ENCODE data around the gene PRRC1.

PRRC1 gene

DNA sequence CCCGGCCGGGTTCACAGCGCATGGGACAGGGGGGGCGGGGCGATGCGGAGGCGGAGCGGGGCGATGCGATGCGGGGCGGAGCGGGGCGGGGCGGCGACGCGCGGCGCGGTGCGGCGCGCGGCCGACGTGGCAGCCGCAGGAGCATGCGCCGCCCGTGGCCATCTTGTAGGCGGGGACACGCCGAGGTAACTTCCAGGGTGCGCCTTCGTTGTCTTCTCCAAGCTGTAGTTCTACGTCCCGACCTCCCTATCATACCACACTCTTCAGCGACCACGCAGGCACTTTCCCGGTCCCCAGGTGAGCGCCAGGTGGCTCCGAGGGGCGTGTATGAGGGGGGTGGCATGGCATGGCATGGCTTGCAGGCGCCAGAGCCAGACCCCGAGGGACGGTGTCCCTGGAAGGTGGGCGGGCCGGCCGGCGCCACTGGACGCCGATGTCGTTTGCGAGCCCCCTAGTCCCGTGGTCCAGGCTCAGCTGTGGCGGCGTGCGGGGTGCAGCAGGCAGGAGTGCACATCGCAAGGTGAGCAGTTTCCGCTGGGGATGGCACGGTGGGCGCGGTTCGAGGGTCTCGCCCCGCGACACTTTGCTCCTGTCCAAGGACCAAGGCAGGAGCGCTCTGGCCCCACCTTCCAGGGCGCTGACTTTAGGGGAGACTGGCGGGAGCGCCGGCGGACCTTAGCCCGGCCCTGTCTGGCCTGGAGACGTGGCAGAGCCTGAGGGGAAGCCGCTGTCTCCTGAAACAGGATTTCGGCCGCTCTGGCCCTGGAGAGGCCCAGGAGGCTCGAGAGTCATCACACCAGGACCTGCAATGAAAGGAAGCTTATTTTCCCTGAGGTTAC, at the start of gene PRRC1 (continued):
- TF ChIP-seq, protein P1, sequence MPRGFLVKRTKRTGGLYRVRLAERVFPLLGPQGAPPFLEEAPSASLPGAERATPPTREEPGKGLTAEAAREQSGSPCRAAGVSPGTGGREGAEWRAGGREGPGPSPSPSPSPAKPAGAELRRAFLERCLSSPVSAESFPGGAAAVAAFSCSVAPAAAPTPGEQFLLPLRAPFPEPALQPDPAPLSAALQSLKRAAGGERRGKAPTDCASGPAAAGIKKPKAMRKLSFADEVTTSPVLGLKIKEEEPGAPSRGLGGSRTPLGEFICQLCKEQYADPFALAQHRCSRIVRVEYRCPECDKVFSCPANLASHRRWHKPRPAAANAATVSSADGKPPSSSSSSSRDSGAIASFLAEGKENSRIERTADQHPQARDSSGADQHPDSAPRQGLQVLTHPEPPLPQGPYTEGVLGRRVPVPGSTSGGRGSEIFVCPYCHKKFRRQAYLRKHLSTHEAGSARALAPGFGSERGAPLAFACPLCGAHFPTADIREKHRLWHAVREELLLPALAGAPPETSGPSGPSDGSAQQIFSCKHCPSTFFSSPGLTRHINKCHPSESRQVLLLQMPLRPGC (tag by site-specific recombination; IDR thresholded peaks at IDR 0.05), result no peak
- TF ChIP-seq ZNF548 (tag by site-specific recombination; IDR thresholded peaks at IDR 0.05) (no peak), BCL11A (tag by site-specific recombination; IDR thresholded peaks at IDR 0.05; ENCODE audit: low read depth) (no peak), ZFP37 (tag by site-specific recombination; IDR thresholded peaks at IDR 0.05) (peak; percentile 81), ZNF133 (tag by site-specific recombination; IDR thresholded peaks at IDR 0.05) (no peak), ZNF2 (tag by site-specific recombination; IDR thresholded peaks at IDR 0.05) (peak; percentile 69; the same call in 1 of the 2 replicates), ZBTB1 (tag by site-specific recombination; IDR thresholded peaks at IDR 0.05) (no peak; the same call in 1 of the 2 replicates), ZNF169 (tag by site-specific recombination; IDR thresholded peaks at IDR 0.05) (no peak), ZNF785 (tag by site-specific recombination; IDR thresholded peaks at IDR 0.05) (no peak), ZNF626 (tag by site-specific recombination; IDR thresholded peaks at IDR 0.05) (no peak), ZNF274 (IDR thresholded peaks at IDR 0.05; ENCODE audit: low read length) (no peak), ZNF274 (tag by site-specific recombination; IDR thresholded peaks at IDR 0.05; ENCODE audit: borderline replicate concordance) (no peak), ZNF366 (tag by site-specific recombination; conservative IDR thresholded peaks at IDR 0.05) (no peak), OSR2 (tag by site-specific recombination; IDR thresholded peaks at IDR 0.05) (no peak), ZNF747 (tag by site-specific recombination; IDR thresholded peaks at IDR 0.05) (no peak), ZNF394 (tag by site-specific recombination; IDR thresholded peaks at IDR 0.05; ENCODE audit: borderline replicate concordance) (no peak; the same call in 1 of the 2 replicates), ZNF777 (tag by site-specific recombination; IDR thresholded peaks at IDR 0.05; ENCODE audit: borderline replicate concordance) (peak; percentile 61; the same call in 1 of the 2 replicates), KLF7 (tag by site-specific recombination; IDR thresholded peaks at IDR 0.05; ENCODE audit: borderline replicate concordance) (no peak; the same call in 1 of the 2 replicates), ZNF501 (tag by site-specific recombination; IDR thresholded peaks at IDR 0.05) (peak; percentile 90), TSHZ1 (tag by site-specific recombination; IDR thresholded peaks at IDR 0.05; ENCODE audit: borderline replicate concordance) (no peak), ZNF292 (tag by site-specific recombination; IDR thresholded peaks at IDR 0.05; ENCODE audit: borderline replicate concordance, low read depth) (no peak), ZNF549 (tag by site-specific recombination; IDR thresholded peaks at IDR 0.05) (no peak), ZNF280D (tag by site-specific recombination; IDR thresholded peaks at IDR 0.05) (no peak), ZNF311 (tag by site-specific recombination; IDR thresholded peaks at IDR 0.05; ENCODE audit: borderline replicate concordance) (no peak), ZEB2 (tag by site-specific recombination; IDR thresholded peaks at IDR 0.05) (no peak), ZNF610 (tag by site-specific recombination; IDR thresholded peaks at IDR 0.05; ENCODE audit: borderline replicate concordance) (no peak), ZNF658 (tag by site-specific recombination; IDR thresholded peaks at IDR 0.05) (no peak), GLI2 (tag by site-specific recombination; IDR thresholded peaks at IDR 0.05; ENCODE audit: borderline replicate concordance, low read depth) (no peak)
- TF ChIP-seq, protein P2, sequence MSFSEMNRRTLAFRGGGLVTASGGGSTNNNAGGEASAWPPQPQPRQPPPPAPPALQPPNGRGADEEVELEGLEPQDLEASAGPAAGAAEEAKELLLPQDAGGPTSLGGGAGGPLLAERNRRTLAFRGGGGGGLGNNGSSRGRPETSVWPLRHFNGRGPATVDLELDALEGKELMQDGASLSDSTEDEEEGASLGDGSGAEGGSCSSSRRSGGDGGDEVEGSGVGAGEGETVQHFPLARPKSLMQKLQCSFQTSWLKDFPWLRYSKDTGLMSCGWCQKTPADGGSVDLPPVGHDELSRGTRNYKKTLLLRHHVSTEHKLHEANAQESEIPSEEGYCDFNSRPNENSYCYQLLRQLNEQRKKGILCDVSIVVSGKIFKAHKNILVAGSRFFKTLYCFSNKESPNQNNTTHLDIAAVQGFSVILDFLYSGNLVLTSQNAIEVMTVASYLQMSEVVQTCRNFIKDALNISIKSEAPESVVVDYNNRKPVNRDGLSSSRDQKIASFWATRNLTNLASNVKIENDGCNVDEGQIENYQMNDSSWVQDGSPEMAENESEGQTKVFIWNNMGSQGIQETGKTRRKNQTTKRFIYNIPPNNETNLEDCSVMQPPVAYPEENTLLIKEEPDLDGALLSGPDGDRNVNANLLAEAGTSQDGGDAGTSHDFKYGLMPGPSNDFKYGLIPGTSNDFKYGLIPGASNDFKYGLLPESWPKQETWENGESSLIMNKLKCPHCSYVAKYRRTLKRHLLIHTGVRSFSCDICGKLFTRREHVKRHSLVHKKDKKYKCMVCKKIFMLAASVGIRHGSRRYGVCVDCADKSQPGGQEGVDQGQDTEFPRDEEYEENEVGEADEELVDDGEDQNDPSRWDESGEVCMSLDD (tag by site-specific recombination; IDR thresholded peaks at IDR 0.05), result peak; percentile 70; the same call in 1 of the 2 replicates
